ENCODE data around the gene KRT26. TPM values are rescaled to one million over a fixed set of nuclear protein-coding genes. Genes with fewer than 3 reads are reported as not detected.

The KRT26 gene
- total and polyA plus RNA-seq, 2 donors (not counting 1 experiment from before 2014, with no cell fraction given): not detected

- Mint-ChIP-seq H3K4me1 (no peaks in the 10 kb centered on the region), H3K9me3 (ENCODE audit: insufficient read depth) (peaks cover 11% of the 10 kb centered on the region), H3K27ac (no peak within 1 kb of the TSS), H3K27me3 (peaks cover 59% of the 10 kb centered on the region), H3K4me3 (no peak within 1 kb of the TSS)
- POLR2A ChIA-PET: no interaction called here
- Histone ChIP-seq H3K36me3 (replicated peaks in 1 of 2; ENCODE audit: control extremely low read depth in 1 of 2, control insufficient read depth in 1 of 2, extremely low read depth in 1 of 2, insufficient read depth in 2 of 2, low read length in 1 of 2) (no peaks in the 10 kb centered on the region), H3K27me3 (replicated peaks in 1 of 4; ENCODE audit: control extremely low read depth in 1 of 4, control insufficient read depth in 3 of 4, insufficient read depth in 4 of 4, low read length in 3 of 4) (peaks cover 0 to 9% (median 2%) of the 10 kb centered on the region in 4 experiments), H3K9me3 (ENCODE audit: control extremely low read depth in 1 of 3, control insufficient read depth in 2 of 3, insufficient read depth in 1 of 3, low read length in 2 of 3) (peaks cover 0 to 14% (median 10%) of the 10 kb centered on the region in 3 donors), H3K4me3 (ENCODE audit: control extremely low read depth in 1 of 5, extremely low read depth in 1 of 5, insufficient read depth in 1 of 5, low read depth in 2 of 5, low read length in 4 of 5) (no peak within 1 kb of the TSS), H3K4me2 (replicated peaks; ENCODE audit: low read depth, low read length, poor library complexity, severe bottlenecking) (no peak within 1 kb of the TSS), H2AFZ (ENCODE audit: insufficient read depth, low read depth, low read length, poor library complexity, severe bottlenecking) (no peak within 1 kb of the TSS), H3K27ac (ENCODE audit: low read length in 2 of 2) (no peak within 1 kb of the TSS), H3K4me1 (ENCODE audit: control insufficient read depth in 2 of 2, insufficient read depth in 2 of 2, low read length in 2 of 2) (no peaks in the 10 kb centered on the region), H3K79me2 (ENCODE audit: control insufficient read depth, insufficient read depth, low read length) (no peaks in the 10 kb centered on the region), H3K9ac (ENCODE audit: low read length) (no peak within 1 kb of the TSS), H4K20me1 (ENCODE audit: control insufficient read depth, insufficient read depth, low read length, poor library complexity, severe bottlenecking) (no peaks in the 10 kb centered on the region)
- TF ChIP-seq, protein P1, sequence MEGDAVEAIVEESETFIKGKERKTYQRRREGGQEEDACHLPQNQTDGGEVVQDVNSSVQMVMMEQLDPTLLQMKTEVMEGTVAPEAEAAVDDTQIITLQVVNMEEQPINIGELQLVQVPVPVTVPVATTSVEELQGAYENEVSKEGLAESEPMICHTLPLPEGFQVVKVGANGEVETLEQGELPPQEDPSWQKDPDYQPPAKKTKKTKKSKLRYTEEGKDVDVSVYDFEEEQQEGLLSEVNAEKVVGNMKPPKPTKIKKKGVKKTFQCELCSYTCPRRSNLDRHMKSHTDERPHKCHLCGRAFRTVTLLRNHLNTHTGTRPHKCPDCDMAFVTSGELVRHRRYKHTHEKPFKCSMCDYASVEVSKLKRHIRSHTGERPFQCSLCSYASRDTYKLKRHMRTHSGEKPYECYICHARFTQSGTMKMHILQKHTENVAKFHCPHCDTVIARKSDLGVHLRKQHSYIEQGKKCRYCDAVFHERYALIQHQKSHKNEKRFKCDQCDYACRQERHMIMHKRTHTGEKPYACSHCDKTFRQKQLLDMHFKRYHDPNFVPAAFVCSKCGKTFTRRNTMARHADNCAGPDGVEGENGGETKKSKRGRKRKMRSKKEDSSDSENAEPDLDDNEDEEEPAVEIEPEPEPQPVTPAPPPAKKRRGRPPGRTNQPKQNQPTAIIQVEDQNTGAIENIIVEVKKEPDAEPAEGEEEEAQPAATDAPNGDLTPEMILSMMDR (IDR thresholded peaks at IDR 0.05): no peak
- no peak for TF ChIP-seq EZH2 (IDR thresholded peaks at IDR 0.05; ENCODE audit: borderline replicate concordance, insufficient read depth, low read depth, low read length, poor library complexity, severe bottlenecking)
- CTCF ChIA-PET: no interaction called here
- WGBS (ENCODE audit: insufficient coverage): 82% methylated on average over 3 of the region's 4 CpGs
- ATAC-seq (ENCODE audit: low read depth) (no peak), DNase-seq (no peak)
- intact Hi-C loops (cut with micrococcal nuclease): no loop called here
Measured at GRCh38 chr17:40755231-40755630, 16.8 kb downstream of the KRT26 start, which contains the start of gene KRT25. Gene KRT25, minus strand, starts transcription at chr17:40755331. Its CDS starts 60 bp downstream, at chr17:40755271.

- no CpG with 5 or more reads among the region's 3 CpGs for WGBS (ENCODE audit: insufficient coverage)
- ChIA-PET POLR2A (interaction anchor here (0.6 kb wide), 1 partner anchor 1613 kb away, joined by 3 read pairs; no protein-coding TSS in a partner anchor), CTCF (no interaction called here)
- Mint-ChIP-seq H3K4me3 (no peak overlapping the region), H3K4me1 (no peaks in the 10 kb centered on the region), H3K27ac (no peak overlapping the region), H3K9me3 (ENCODE audit: insufficient read depth) (peaks cover 6% of the 10 kb centered on the region), H3K27me3 (peaks cover 57% of the 10 kb centered on the region)
- Histone ChIP-seq H3K4me2 (replicated peaks; ENCODE audit: low read depth, low read length, poor library complexity, severe bottlenecking) (no peak overlapping the region), H3K4me1 (ENCODE audit: control insufficient read depth in 2 of 2, insufficient read depth in 2 of 2, low read length in 2 of 2) (no peaks in the 10 kb centered on the region), H3K27me3 (replicated peaks in 1 of 4; ENCODE audit: control extremely low read depth in 1 of 4, control insufficient read depth in 3 of 4, insufficient read depth in 4 of 4, low read length in 3 of 4) (peaks cover 0 to 19% (median 6%) of the 10 kb centered on the region in 4 experiments), H2AFZ (ENCODE audit: insufficient read depth, low read depth, low read length, poor library complexity, severe bottlenecking) (no peak overlapping the region), H3K36me3 (replicated peaks in 1 of 2; ENCODE audit: control extremely low read depth in 1 of 2, control insufficient read depth in 1 of 2, extremely low read depth in 1 of 2, insufficient read depth in 2 of 2, low read length in 1 of 2) (no peaks in the 10 kb centered on the region), H3K79me2 (ENCODE audit: control insufficient read depth, insufficient read depth, low read length) (no peaks in the 10 kb centered on the region), H3K27ac (ENCODE audit: low read length in 2 of 2) (no peak overlapping the region), H3K9ac (ENCODE audit: low read length) (no peak overlapping the region), H3K9me3 (ENCODE audit: control extremely low read depth in 1 of 3, control insufficient read depth in 2 of 3, insufficient read depth in 1 of 3, low read length in 2 of 3) (peaks cover 0 to 1% (median 1%) of the 10 kb centered on the region in 3 donors), H3K4me3 (ENCODE audit: control extremely low read depth in 1 of 5, extremely low read depth in 1 of 5, insufficient read depth in 1 of 5, low read depth in 2 of 5, low read length in 4 of 5) (no peak overlapping the region), H4K20me1 (ENCODE audit: control insufficient read depth, insufficient read depth, low read length, poor library complexity, severe bottlenecking) (no peaks in the 10 kb centered on the region)
- TF ChIP-seq EZH2 (IDR thresholded peaks at IDR 0.05; ENCODE audit: borderline replicate concordance, insufficient read depth, low read depth, low read length, poor library complexity, severe bottlenecking): no peak
- TF ChIP-seq, protein P1 (IDR thresholded peaks at IDR 0.05): no peak
- ATAC-seq (ENCODE audit: low read depth): no peak
- intact Hi-C loops (cut with micrococcal nuclease): no loop called here
- DNase-seq: no peak
Measured at GRCh38 chr17:40753804-40754203, 18.2 kb downstream of the KRT26 start.

Data from B cell (primary cell).